K562 (cell line): ENCODE measurements around the gene SESN3. TPM values are rescaled to one million over a fixed set of nuclear protein-coding genes. Genes with fewer than 3 reads are reported as not detected.

Source experiments
- ARID1B ChIP-seq: fragments of 450-650 bp; IDR thresholded peaks from 2 replicates; pipeline ENCODE4 v1.6.1; 2016; ENCODE audit warnings: antibody characterized with exemption, mild to moderate bottlenecking, inconsistent platforms
- BRF2 ChIP-seq: IDR thresholded peaks from 3 replicates; pipeline ENCODE4 v1.6.1; 2011; ENCODE audit warnings: borderline replicate concordance, mild to moderate bottlenecking; ENCODE audit not compliant: insufficient read length, insufficient read depth
- CBX2 ChIP-seq: fragments of 200-600 bp; sonication (generic); IDR thresholded peaks from one replicate; pipeline ENCODE4 v1.6.1; 2012; ENCODE audit warnings: mild to moderate bottlenecking, low read length, inconsistent platforms; ENCODE audit not compliant: insufficient read depth, poor library complexity, severe bottlenecking
- ELF1 ChIP-seq: fragments of 200-800 bp; sonication (Bioruptor generic); IDR thresholded peaks from 2 replicates; pipeline ENCODE4 v1.6.1; 2016; ENCODE audit warnings: missing genetic modification characterization, missing compliant biosample characterization
- FOXA3 ChIP-seq, 2 experiments: fragments of 450-650 bp in 1 of 2; sonication (generic) in 1 of 2; formaldehyde crosslinking; IDR thresholded peaks in 1 of 2; conservative IDR thresholded peaks in 1 of 2; 2 replicates each; pipeline versions ENCODE4 v1.4.0 to v1.8.0; 2020 to 2022; ENCODE audit warnings: mild to moderate bottlenecking in 2 of 2, missing genetic modification reagents in 1 of 2
- FOXJ3 ChIP-seq: sonication (generic); formaldehyde crosslinking; IDR thresholded peaks from 2 replicates; pipeline ENCODE4 v1.4.0; 2020; ENCODE audit warnings: mild to moderate bottlenecking, missing genetic modification reagents
- GTF2E2 ChIP-seq: fragments of 200-800 bp; sonication (Bioruptor generic); IDR thresholded peaks from 2 replicates; pipeline ENCODE4 v1.6.1; 2016; ENCODE audit warnings: missing genetic modification characterization, missing compliant biosample characterization
- ILK ChIP-seq: fragments of 450-650 bp; IDR thresholded peaks from 2 replicates; pipeline ENCODE4 v1.6.1; 2016; ENCODE audit warnings: missing genetic modification characterization, low read depth, mild to moderate bottlenecking, missing compliant biosample characterization, moderate library complexity, borderline replicate concordance
- JUND ChIP-seq, 2 experiments: IDR thresholded peaks; 2 replicates in 1 of 2; 3 replicates in 1 of 2; pipeline ENCODE4 v1.6.1; 2011; ENCODE audit warnings: borderline replicate concordance in 2 of 2, low read depth in 2 of 2, low read length in 2 of 2, improper control_type of control experiment in 1 of 2, missing biosample characterization in 1 of 2, missing genetic modification characterization in 1 of 2, missing genetic modification reagents in 1 of 2
- MXD1 ChIP-seq: fragments of 250-450 bp; sonication (Bioruptor Pico); IDR thresholded peaks from 2 replicates; pipeline ENCODE4 v1.8.0; 2021; ENCODE audit warnings: borderline replicate concordance, mild to moderate bottlenecking, moderate library complexity; ENCODE audit not compliant: poor library complexity, severe bottlenecking
- RAD21 ChIP-seq, 2 experiments: fragments of 250-450 bp in 1 of 2; fragments of 450-650 bp in 1 of 2; sonication (Bioruptor Pico) in 1 of 2; formaldehyde crosslinking in 1 of 2; IDR thresholded peaks in 1 of 2; conservative IDR thresholded peaks in 1 of 2; 2 replicates each; pipeline versions ENCODE4 v1.4.0 to v1.8.0; 2020 to 2022; ENCODE audit warnings: mild to moderate bottlenecking in 2 of 2, moderate library complexity in 1 of 2
- SP1 ChIP-seq: sonication (generic); formaldehyde crosslinking; IDR thresholded peaks from 2 replicates; pipeline ENCODE4 v1.8.1; 2022; ENCODE audit warnings: mild to moderate bottlenecking, missing genetic modification reagents
- TAF15 ChIP-seq: fragments of 200-400 bp; formaldehyde crosslinking; IDR thresholded peaks from 2 replicates; pipeline ENCODE4 v1.6.1; 2017; ENCODE audit warnings: mild to moderate bottlenecking, low read depth, low read length, moderate library complexity
- TCF3 ChIP-seq: sonication (generic); formaldehyde crosslinking; IDR thresholded peaks from 2 replicates; pipeline ENCODE4 v1.4.0; 2020; ENCODE audit warnings: mild to moderate bottlenecking, missing genetic modification reagents
- TOE1 ChIP-seq, 2 experiments: fragments of 450-650 bp in 1 of 2; sonication (generic) in 1 of 2; formaldehyde crosslinking in 1 of 2; IDR thresholded peaks; 2 replicates each; pipeline versions ENCODE4 v1.7.1 to v1.8.0; 2016 to 2022; ENCODE audit warnings: borderline replicate concordance in 2 of 2, mild to moderate bottlenecking in 2 of 2, antibody characterized with exemption in 1 of 2, inconsistent platforms in 1 of 2, low read depth in 1 of 2, missing genetic modification reagents in 1 of 2, moderate library complexity in 1 of 2
- ZBTB12 ChIP-seq: fragments of 250-450 bp; sonication (Bioruptor Pico); IDR thresholded peaks from 2 replicates; pipeline ENCODE4 v1.4.0; 2020
- ZFP30 ChIP-seq: fragments of 250-450 bp; sonication (Bioruptor Pico); IDR thresholded peaks from 2 replicates; pipeline ENCODE4 v1.8.0; 2022; ENCODE audit warnings: moderate library complexity, mild to moderate bottlenecking, inconsistent platforms, borderline replicate concordance
- ZNF121 ChIP-seq: sonication (generic); formaldehyde crosslinking; conservative IDR thresholded peaks from 2 replicates; pipeline ENCODE4 v1.8.0; 2022; ENCODE audit warnings: missing genetic modification reagents
- ZNF143 ChIP-seq: sonication (generic); formaldehyde crosslinking; IDR thresholded peaks from 2 replicates; pipeline ENCODE4 v1.9.0; 2022; ENCODE audit warnings: mild to moderate bottlenecking, missing genetic modification reagents
- ZNF175 ChIP-seq: fragments of 200-800 bp; sonication (Bioruptor generic); IDR thresholded peaks from 2 replicates; pipeline ENCODE4 v1.6.1; 2016; ENCODE audit warnings: low read depth, mild to moderate bottlenecking, missing genetic modification characterization, missing compliant biosample characterization
- ZNF3 ChIP-seq: fragments of 250-450 bp; sonication (Bioruptor Pico); IDR thresholded peaks from 2 replicates; pipeline ENCODE4 v1.5.0; 2021; ENCODE audit warnings: mild to moderate bottlenecking, moderate library complexity
- ZNF324 ChIP-seq: fragments of 250-450 bp; sonication (Bioruptor Pico); IDR thresholded peaks from 2 replicates; pipeline ENCODE4 v1.4.0; 2020; ENCODE audit warnings: mild to moderate bottlenecking
- ZNF830 ChIP-seq: fragments of 250-450 bp; sonication (Bioruptor Pico); IDR thresholded peaks from 2 replicates; pipeline ENCODE4 v1.5.0; 2021; ENCODE audit warnings: mild to moderate bottlenecking
- polyA plus RNA-seq, 8 experiments: library from polyadenylated mRNA; depleted of rRNA in 4 of 8; stranded (reverse) in 5 of 8; unstranded in 3 of 8; fragments of >200 nt; fragmentation: Nextera tagmentation in 2 of 8; fragmentation: Illumina TruSeq in 1 of 8; extraction: Ambion mirVana in 2 of 8; extraction: Trizol in 1 of 8; gene quantifications; 2 replicates each; pipeline versions ENCODE4 v1.2.1 to v1.2.3, GENCODE V29; 2011 to 2014; ENCODE audit warnings: inconsistent platforms in 1 of 8, missing spikeins in 1 of 8
- total RNA-seq, 7 experiments: library from RNA; depleted of rRNA in 6 of 7; stranded (reverse); fragments of >200 nt in 6 of 7; fragmentation: Illumina TruSeq in 2 of 7; extraction: Trizol in 2 of 7; gene quantifications; 2 replicates each; pipeline versions ENCODE4 v1.2.1 to v1.2.3, GENCODE V29; 2011 to 2021; ENCODE audit warnings: low replicate concordance in 1 of 7

SESN3 gene
- total and polyA plus RNA-seq, 9 of the 15 experiments (the other 6 are each of a cell fraction or from before 2014, with no cell fraction given): 0.44 to 2.6 (median 1.5) TPM

GRCh38 chr11:95144313-95145235, 86.4 kb downstream of the SESN3 start (continued):
- no peak for TF ChIP-seq ZBTB12
- no peak for TF ChIP-seq CBX2
- 0 out of 2 replicates have a peak, but pooled peaks have one; percentile 26 for TF ChIP-seq ELF1 (tag)
- no peak for TF ChIP-seq RAD21 (CRISPR knock-in tag; conservative IDR thresholded peaks at IDR 0.05 in 1 of 2, IDR thresholded peaks at IDR 0.05 in 1 of 2)
- no peak for TF ChIP-seq ZFP30
- TF ChIP-seq ILK (tag): no peak
- no peak for TF ChIP-seq SP1
- no peak for TF ChIP-seq ZNF3
- TF ChIP-seq GTF2E2 (tag): no peak
- TF ChIP-seq ZNF121 (CRISPR knock-in tag): no peak
- no peak for TF ChIP-seq ZNF324 (CRISPR knock-in tag)
- TF ChIP-seq FOXA3 (CRISPR knock-in tag; conservative IDR thresholded peaks at IDR 0.05 in 1 of 2, IDR thresholded peaks at IDR 0.05 in 1 of 2): no peak
- peak; percentile 53; the same call in 1 of the 2 replicates for TF ChIP-seq JUND (IDR thresholded peaks at IDR 0.05; ENCODE audit: borderline replicate concordance, low read depth, low read length)
- peak; percentile 31; the same call in 1 of the 3 replicates for TF ChIP-seq JUND (tag; IDR thresholded peaks at IDR 0.05; ENCODE audit: borderline replicate concordance, low read depth, low read length)
- TF ChIP-seq ZNF830 (CRISPR knock-in tag): no peak
- TF ChIP-seq MXD1 (CRISPR knock-in tag): no peak
- TF ChIP-seq TCF3 (CRISPR knock-in tag): peak; percentile 52
- TF ChIP-seq BRF2: no peak
- TF ChIP-seq TAF15: no peak
- no peak for TF ChIP-seq TOE1 (IDR thresholded peaks at IDR 0.05; ENCODE audit: borderline replicate concordance)
- no peak for TF ChIP-seq TOE1 (CRISPR knock-in tag; IDR thresholded peaks at IDR 0.05; ENCODE audit: borderline replicate concordance, low read depth)
- peak; percentile 82 for TF ChIP-seq ARID1B
- TF ChIP-seq ZNF143 (CRISPR knock-in tag): no peak
- no peak for TF ChIP-seq ZNF175 (CRISPR knock-in tag)
- TF ChIP-seq FOXJ3 (CRISPR knock-in tag): no peak
